C4-2B (cell line): Measurements from ENCODE around the gene GSX2.

ENCODE experiments used
- H3K27ac ChIP-seq: fragments of 450-650 bp; 2 replicates; pipeline ENCODE4 v1.5.1; 2017
- ZFX ChIP-seq: fragments of 450-650 bp; IDR thresholded peaks from 2 replicates; pipeline ENCODE4 v1.6.1; 2017
- TF ChIP-seq, protein P1 (sequence below): fragments of 450-650 bp; conservative IDR thresholded peaks from 2 replicates; pipeline ENCODE4 v1.5.1; 2017; ENCODE audit warnings: mild to moderate bottlenecking

GSX2 gene

DNA sequence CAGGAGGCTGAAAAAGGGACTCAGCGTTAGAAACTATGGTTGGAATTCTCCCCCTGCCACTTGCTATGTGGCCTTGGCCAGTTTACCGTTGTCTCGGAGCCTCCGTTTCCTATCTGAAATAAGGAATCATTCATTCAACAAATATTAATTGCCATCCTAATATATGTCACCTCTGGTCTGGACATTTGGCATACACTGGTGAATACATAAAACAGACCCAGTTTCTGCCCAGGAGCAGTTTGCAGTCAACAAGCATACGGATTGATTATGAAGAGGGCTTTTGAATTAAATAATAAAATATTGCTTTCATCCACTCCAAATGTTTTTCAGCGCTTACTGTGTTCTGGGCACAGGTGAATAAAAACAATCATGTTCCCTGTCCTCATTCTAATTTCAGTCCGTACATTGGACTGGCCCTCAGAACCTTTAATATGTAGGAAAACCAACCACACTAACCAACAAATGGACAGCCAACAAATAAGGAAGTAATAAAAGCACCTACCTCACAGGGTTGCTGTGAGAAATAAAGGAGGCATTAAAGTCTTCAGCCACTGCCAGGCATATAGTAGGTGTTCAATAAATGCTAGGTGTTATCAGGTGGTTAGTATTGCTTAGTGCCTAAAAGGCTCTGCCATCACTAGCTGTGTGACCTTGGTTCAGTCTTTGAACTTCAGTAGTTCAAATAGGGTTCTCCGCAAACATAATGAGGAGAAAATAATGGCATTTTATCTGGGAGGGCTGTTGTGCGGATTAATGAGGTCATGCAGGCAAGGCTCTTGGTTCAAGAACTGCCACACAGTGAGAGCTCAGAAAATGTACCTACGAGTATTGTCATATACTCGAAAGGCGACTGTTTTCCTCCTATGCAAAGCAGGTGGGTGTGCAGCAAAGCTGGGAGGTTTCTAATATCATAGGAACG, 7.3 kb upstream of the GSX2 start:
- H3K27ac ChIP-seq: peak overlapping the region; percentile 27; the same call in 1 of the 2 replicates
- no peak for TF ChIP-seq ZFX
- TF ChIP-seq, protein P1, sequence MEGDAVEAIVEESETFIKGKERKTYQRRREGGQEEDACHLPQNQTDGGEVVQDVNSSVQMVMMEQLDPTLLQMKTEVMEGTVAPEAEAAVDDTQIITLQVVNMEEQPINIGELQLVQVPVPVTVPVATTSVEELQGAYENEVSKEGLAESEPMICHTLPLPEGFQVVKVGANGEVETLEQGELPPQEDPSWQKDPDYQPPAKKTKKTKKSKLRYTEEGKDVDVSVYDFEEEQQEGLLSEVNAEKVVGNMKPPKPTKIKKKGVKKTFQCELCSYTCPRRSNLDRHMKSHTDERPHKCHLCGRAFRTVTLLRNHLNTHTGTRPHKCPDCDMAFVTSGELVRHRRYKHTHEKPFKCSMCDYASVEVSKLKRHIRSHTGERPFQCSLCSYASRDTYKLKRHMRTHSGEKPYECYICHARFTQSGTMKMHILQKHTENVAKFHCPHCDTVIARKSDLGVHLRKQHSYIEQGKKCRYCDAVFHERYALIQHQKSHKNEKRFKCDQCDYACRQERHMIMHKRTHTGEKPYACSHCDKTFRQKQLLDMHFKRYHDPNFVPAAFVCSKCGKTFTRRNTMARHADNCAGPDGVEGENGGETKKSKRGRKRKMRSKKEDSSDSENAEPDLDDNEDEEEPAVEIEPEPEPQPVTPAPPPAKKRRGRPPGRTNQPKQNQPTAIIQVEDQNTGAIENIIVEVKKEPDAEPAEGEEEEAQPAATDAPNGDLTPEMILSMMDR: no peak

- TF ChIP-seq, protein P1: no peak
- no peak for TF ChIP-seq ZFX
- H3K27ac ChIP-seq: no peak overlapping the region
Observed at GRCh38 chr4:54093324-54094240, 6.4 kb upstream of the GSX2 start.

DNA sequence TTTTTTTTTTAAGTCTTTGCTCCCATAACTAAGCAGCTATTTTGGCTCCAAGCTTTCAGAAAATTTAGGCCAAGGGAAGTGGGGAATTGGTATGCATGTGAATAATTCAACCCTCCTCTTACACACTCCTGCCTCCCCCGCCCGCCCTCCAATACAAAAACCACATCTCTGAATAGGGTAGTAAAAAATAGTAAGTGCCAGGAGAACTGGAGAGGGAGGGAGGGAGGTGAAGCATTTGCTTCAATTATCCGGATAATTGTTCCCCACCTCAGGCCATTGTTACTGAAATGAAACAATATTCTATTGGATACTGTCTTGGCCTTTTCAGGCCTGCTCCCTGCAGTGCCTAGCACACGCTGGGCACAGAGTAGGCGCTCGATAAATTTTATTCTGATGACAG, 5.5 kb upstream of the GSX2 start:
- TF ChIP-seq, protein P1: no peak
- TF ChIP-seq ZFX: no peak
- H3K27ac ChIP-seq: no peak overlapping the region

GRCh38 chr4:54095110-54095825, 4.7 kb upstream of the GSX2 start:
- no peak for TF ChIP-seq ZFX
- TF ChIP-seq, protein P1: no peak
- H3K27ac ChIP-seq: no peak overlapping the region

DNA sequence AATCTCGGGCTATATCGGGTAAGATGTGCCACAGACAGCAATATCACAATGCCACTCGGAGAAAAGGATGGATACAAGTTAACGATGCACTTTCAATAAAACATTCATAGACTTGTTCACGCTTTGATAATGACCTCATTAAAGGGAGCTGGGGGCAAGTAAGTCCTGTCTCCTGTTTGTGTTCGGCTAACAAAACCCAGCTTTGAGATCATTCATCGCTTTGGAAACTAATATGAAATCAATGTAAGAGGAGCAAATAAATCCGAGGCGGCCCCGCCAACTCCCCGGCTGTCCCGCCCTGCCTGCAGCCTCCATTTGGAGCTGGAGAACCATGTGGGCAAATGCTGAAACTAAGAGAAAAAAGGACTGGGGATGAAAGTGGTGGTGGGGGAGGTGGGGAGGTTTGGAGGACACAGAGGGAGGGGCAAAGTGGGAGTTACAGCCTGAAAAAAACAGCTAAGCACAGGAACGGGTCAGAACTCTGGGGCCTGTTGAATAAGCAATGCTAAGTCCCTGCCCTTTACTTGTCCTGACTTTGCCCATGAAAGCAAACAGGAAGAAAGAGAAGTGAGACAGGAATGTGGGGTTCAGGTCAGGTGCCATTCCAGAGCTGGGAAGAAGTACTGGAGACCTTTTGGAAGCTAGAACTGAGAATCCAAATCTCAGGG, 3.5 kb upstream of the GSX2 start:
- TF ChIP-seq ZFX: no peak
- TF ChIP-seq, protein P1: no peak

GRCh38 chr4:54097152-54097551, 2.8 kb upstream of the GSX2 start:
- H3K27ac ChIP-seq: no peak overlapping the region
- TF ChIP-seq ZFX: no peak
- TF ChIP-seq, protein P1: no peak

More for the DNA sequence above, 3.5 kb upstream of the GSX2 start:
- H3K27ac ChIP-seq: no peak overlapping the region
